ENCODE results near the gene BRME1.

DNA sequence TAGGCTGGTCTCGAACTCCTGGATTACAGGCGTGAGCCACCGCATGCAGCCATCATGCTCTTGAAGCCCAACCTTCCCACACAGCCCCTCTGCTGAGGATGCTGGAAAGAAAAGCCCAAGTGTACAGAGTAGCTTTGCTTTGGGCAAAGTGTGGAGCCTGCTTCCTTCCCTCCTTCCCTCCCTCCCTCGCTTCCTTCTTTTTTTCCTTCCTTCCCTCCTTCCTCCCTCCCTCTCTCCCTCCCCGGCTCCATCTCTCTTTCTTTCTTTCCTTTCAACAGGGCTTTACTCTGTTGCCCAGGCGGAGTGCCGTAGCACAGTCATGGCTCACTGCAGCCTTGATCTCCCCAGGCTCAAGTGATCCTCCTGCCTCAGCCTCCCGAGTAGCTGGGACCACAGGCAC is 2.8 kb upstream of the BRME1 start:
- TF ChIP-seq, protein P1, sequence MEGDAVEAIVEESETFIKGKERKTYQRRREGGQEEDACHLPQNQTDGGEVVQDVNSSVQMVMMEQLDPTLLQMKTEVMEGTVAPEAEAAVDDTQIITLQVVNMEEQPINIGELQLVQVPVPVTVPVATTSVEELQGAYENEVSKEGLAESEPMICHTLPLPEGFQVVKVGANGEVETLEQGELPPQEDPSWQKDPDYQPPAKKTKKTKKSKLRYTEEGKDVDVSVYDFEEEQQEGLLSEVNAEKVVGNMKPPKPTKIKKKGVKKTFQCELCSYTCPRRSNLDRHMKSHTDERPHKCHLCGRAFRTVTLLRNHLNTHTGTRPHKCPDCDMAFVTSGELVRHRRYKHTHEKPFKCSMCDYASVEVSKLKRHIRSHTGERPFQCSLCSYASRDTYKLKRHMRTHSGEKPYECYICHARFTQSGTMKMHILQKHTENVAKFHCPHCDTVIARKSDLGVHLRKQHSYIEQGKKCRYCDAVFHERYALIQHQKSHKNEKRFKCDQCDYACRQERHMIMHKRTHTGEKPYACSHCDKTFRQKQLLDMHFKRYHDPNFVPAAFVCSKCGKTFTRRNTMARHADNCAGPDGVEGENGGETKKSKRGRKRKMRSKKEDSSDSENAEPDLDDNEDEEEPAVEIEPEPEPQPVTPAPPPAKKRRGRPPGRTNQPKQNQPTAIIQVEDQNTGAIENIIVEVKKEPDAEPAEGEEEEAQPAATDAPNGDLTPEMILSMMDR (IDR thresholded peaks at IDR 0.05), result no peak
- no peak for TF ChIP-seq HDAC2 (IDR thresholded peaks at IDR 0.05)
- TF ChIP-seq PHF8 (IDR thresholded peaks at IDR 0.05; ENCODE audit: borderline replicate concordance, low read depth), result no peak
- TF ChIP-seq POLR2A (IDR thresholded peaks at IDR 0.05; ENCODE audit: low read length), result no peak
- no peak for TF ChIP-seq JUN (IDR thresholded peaks at IDR 0.05)
- TF ChIP-seq KDM1A (IDR thresholded peaks at IDR 0.05; ENCODE audit: low read depth), result no peak

All from A549 (cell line).